Thyroid gland (tissue), 4 donors: ENCODE measurements around the gene CA5A. TPM values are rescaled to one million over a fixed set of nuclear protein-coding genes. Genes with fewer than 3 reads are reported as not detected.
"Not testable (repeated sequence)": the region's sequence is repeated elsewhere in the genome, so short reads cannot be mapped to it uniquely, and the experiment has no call there.

ENCODE experiments used
- DNase-seq, 2 donors: peaks; one replicate each; pipeline ENCODE4 v3.0.0-alpha.2; 2019
- H3K27ac ChIP-seq, 3 donors: fragments of 200-600 bp; sonication (generic); 1 replicate in 2 of 3; 2 replicates in 1 of 3; pipeline ENCODE4 v1.5.1; 2016 to 2019; ENCODE audit warnings: mild to moderate bottlenecking in 1 of 3, moderate library complexity in 1 of 3
- H3K27me3 ChIP-seq: fragments of 200-600 bp; sonication (generic); one replicate; pipeline ENCODE4 v1.5.1; 2019
- H3K36me3 ChIP-seq, 2 donors: fragments of 200-600 bp; sonication (generic); one replicate each; pipeline ENCODE4 v1.5.1; 2016 to 2019
- H3K4me1 ChIP-seq, 2 donors: fragments of 200-600 bp; sonication (generic); one replicate each; pipeline ENCODE4 v1.5.1; 2017 to 2019
- H3K4me3 ChIP-seq, 3 donors: fragments of 200-600 bp; sonication (generic); replicated peaks in 1 of 3; 1 replicate in 2 of 3; 2 replicates in 1 of 3; pipeline ENCODE4 v1.5.1; 2016; ENCODE audit warnings: mild to moderate bottlenecking in 1 of 3
- H3K9me3 ChIP-seq: fragments of 200-600 bp; sonication (generic); one replicate; pipeline ENCODE4 v1.5.1; 2017
- POLR2A ChIP-seq, 2 donors: fragments of 450-650 bp; IDR thresholded peaks; one replicate each; pipeline ENCODE4 v1.6.1; 2017; ENCODE audit warnings: antibody characterized with exemption in 2 of 2, mild to moderate bottlenecking in 2 of 2, moderate library complexity in 1 of 2
- WGBS, 2 donors: methylation state at CpG; one replicate each; pipeline ENCODE4 v1.1.5; 2017; 5-methylcytosine and 5-hydroxymethylcytosine counted together
- intact Hi-C: fragments of 100-400 bp; cut with DNase I; formaldehyde crosslinking; loops from one replicate; pipeline ENCODE4 v1.15.1; 2023
- total RNA-seq, 4 donors: library from RNA; depleted of rRNA; stranded (reverse); fragments of >200 nt; gene quantifications; one replicate each; pipeline ENCODE4 v1.2.3, GENCODE V29; 2016
- TF ChIP-seq, protein P1 (sequence below), 6 experiments: fragments of 200-600 bp in 3 of 6; fragments of 450-650 bp in 3 of 6; sonication (generic) in 3 of 6; IDR thresholded peaks; one replicate each; pipeline ENCODE4 v1.5.1; 2016 to 2019; ENCODE audit warnings: antibody characterized with exemption in 6 of 6, mild to moderate bottlenecking in 2 of 6, inconsistent platforms in 1 of 6, moderate library complexity in 1 of 6

CA5A gene
- total RNA-seq, 4 donors from 2014 or later = not detected

DNA sequence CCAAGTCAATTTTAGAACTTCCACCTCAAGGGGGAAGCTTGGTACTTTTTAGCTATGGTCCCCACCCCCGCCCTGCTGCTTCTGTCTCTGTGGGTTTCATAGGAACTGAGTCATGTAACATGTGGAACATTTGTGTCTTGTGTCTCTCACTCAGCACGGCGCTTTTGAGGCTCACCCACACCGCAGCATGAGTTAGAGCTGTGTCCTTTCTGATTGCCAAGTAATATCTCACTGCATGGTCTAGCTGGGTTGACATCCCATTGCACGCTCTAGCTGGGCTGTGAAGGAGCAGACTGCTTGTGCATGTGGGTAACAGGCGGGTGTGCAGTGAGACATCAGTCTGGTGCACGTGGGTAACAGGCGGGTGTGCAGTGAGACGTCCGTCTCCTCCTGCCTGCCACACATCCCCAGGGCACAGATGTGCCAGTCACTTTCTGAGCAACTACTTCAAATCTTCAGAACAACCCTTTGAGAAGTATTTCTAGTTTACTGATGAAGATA, 40.6 kb downstream of the CA5A start:
- Histone ChIP-seq H3K27me3 (no peaks in the 10 kb centered on the region), H3K4me1 (peaks cover 0 to 5% of the 10 kb centered on the region in 2 donors), H3K36me3 (no peaks in the 10 kb centered on the region), H3K27ac (no peak overlapping the region), H3K9me3 (no peaks in the 10 kb centered on the region), H3K4me3 (no peak overlapping the region)
- 71 to 83% methylated on average over 10 of the region's 10 CpGs for WGBS, 2 donors
- TF ChIP-seq POLR2A (IDR thresholded peaks at IDR 0.05) = no peak
- TF ChIP-seq, protein P1, sequence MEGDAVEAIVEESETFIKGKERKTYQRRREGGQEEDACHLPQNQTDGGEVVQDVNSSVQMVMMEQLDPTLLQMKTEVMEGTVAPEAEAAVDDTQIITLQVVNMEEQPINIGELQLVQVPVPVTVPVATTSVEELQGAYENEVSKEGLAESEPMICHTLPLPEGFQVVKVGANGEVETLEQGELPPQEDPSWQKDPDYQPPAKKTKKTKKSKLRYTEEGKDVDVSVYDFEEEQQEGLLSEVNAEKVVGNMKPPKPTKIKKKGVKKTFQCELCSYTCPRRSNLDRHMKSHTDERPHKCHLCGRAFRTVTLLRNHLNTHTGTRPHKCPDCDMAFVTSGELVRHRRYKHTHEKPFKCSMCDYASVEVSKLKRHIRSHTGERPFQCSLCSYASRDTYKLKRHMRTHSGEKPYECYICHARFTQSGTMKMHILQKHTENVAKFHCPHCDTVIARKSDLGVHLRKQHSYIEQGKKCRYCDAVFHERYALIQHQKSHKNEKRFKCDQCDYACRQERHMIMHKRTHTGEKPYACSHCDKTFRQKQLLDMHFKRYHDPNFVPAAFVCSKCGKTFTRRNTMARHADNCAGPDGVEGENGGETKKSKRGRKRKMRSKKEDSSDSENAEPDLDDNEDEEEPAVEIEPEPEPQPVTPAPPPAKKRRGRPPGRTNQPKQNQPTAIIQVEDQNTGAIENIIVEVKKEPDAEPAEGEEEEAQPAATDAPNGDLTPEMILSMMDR (IDR thresholded peaks at IDR 0.05) = no peak
- no peak for DNase-seq
- intact Hi-C loops = no loop called here

DNA sequence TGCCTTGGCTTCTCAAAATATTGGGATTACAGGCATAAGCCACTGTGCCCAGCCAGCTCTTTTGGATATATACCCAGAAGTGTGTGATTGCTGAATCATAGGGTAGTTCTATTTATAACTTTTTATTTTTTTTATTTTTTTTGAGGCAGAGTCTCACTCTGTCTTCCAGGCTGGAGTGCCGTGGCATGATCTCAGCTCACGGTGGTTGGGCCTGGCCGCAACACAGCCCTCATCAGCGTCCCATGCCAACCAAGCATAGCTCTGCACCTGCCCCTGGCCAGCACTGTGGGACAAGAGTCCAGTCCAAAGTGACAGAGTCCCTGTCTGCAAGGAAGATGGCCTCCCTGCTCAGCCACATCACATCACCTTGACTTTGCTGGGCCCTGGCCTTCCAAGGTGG, 42.3 kb downstream of the CA5A start:
- H3K4me1 ChIP-seq, intact Hi-C loops, H3K27me3 ChIP-seq, H3K4me3 ChIP-seq, H3K36me3 ChIP-seq, H3K9me3 ChIP-seq: not testable (repeated sequence)
- 46 to 61% methylated on average over 4 of the region's 4 CpGs for WGBS, 2 donors
- peak overlapping the region in 2 of 3 donors; percentile 12 to 41 for H3K27ac ChIP-seq
- peak; percentile 46 to 74 for DNase-seq

DNA sequence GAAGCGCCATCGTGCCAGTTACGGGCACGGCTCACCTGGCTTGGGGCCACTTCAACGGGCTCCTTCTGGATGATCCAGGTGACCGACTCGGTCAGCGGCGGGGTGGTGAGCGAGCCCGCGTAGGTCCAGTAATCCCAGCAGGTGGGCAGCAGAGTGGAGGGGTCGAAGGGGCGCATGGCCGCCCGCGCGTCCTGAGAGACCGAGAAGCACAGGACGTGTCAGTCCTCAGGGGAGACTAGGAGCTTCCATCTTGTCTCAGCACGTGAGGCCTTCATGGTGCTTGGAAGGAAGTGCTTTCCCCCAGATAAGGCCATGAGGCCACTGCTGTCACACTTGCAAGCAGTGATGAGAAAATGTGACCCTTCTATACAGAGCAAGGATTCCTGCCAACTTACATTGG, 44.6 kb downstream of the CA5A start:
- no peak overlapping the region for H3K4me3 ChIP-seq
- H3K27ac ChIP-seq = no peak overlapping the region
- H3K4me1 ChIP-seq = peaks cover 0 to 5% of the 10 kb centered on the region in 2 donors
- TF ChIP-seq, protein P1 (IDR thresholded peaks at IDR 0.05) = no peak
- no peak for TF ChIP-seq POLR2A (IDR thresholded peaks at IDR 0.05)
- no peaks in the 10 kb centered on the region for H3K27me3 ChIP-seq
- 88 to 94% methylated on average over 21 of the region's 21 CpGs for WGBS, 2 donors
- intact Hi-C loops = no loop called here
- no peaks in the 10 kb centered on the region for H3K9me3 ChIP-seq
- H3K36me3 ChIP-seq = no peaks in the 10 kb centered on the region
- no peak for DNase-seq

DNA sequence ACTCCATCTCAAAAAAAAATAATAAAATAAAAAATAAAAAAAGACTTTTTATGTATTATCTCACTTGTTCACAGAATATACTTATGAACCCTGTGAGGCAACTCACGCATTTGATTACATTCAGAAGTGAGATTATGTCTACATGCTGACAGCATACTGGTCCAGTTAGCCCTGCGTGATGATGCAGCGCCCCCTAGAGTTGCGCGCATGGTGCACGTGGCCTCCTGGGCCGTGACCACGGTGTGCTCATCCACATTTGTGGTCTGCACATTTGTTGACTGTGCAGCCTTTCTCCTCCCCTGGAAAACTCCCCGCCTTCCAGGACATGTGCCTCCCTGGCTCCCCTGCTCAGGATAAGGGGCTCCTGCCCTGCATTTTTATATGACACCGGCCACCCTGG, 46.6 kb downstream of the CA5A start:
- H3K27ac ChIP-seq, H3K27me3 ChIP-seq, DNase-seq, H3K36me3 ChIP-seq, H3K4me3 ChIP-seq, H3K9me3 ChIP-seq, intact Hi-C loops: not testable (repeated sequence)
- 94 to 96% methylated on average over 10 of the region's 10 CpGs for WGBS, 2 donors
- H3K4me1 ChIP-seq = peaks cover 0 to 14% of the 10 kb centered on the region in 2 donors

DNA sequence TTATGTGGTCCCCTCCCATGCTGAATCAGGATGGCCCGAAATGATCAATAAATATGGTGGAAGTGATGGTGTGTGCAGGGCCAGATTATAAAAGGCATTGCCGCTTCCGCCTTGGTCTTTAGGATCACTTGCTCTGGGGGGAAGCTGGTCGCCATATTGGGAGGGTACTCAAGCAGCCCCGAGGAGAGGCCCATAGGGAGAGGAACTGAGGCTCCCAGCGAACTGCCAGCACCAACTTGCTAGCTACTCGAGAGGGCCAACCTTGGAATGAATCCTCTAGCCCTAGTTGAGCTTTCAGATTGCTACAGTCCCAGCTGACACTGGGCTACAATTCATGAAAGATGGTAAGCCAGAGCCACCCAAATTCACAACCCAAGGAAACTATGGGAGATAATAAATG, 48.0 kb downstream of the CA5A start:
- H3K9me3 ChIP-seq, H3K27me3 ChIP-seq, H3K36me3 ChIP-seq, H3K27ac ChIP-seq, H3K4me1 ChIP-seq, H3K4me3 ChIP-seq, intact Hi-C loops, DNase-seq: not testable (repeated sequence)
- 96 to 98% methylated on average over 7 of the region's 7 CpGs for WGBS, 2 donors

DNA sequence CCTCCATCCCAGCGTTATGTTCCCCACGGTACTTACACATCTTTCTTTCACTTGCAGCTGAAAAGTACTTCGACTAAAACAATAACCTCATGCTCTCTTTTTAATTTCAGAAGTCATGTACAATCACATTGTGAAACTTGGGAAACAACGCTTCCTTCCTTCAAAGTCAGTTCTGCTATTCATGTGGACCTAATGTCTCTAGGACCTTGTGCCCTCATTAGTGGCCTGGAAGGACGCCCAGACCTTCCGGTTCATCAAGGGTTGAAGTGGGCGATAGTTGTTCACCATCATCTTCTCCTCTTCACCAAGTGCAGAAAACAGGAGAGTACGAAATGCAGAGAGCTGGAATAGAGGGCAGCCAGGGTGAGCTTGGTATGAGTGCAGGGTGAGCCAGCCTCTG, 48.4 kb downstream of the CA5A start:
- H3K27ac ChIP-seq, H3K4me3 ChIP-seq, H3K36me3 ChIP-seq, intact Hi-C loops, H3K27me3 ChIP-seq, H3K9me3 ChIP-seq, H3K4me1 ChIP-seq: not testable (repeated sequence)
- DNase-seq = peak; percentile 46 to 48
- 55 to 68% methylated on average over 8 of the region's 8 CpGs for WGBS, 2 donors

DNA sequence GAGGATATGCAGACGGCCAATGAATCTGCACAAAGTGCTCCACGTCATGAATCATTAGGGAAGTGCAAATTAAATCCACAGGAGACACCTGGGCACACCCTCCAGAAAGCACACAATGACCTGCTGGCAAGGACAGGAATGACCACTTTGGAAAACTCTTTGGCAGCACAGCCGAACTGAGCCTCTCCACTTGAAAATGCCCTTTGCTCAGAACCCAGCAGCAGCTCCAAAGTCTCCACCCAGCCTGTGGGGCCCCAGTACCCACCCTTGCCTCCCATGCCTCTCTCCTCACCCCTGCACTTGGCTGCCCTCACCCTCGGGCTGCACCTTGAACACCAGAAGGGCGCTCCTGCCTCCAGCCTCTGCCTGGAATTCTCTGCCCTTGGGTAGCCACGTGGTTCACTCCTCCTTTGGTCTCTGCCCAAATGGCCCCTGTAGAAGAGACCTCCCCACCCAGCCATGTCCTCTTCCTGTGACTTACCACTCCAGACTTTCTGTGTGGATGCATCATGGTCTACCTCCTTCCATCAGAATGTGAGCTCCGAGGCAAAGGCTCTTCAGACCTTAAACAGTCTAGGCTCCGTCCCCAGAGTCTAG, 50.9 kb downstream of the CA5A start:
- TF ChIP-seq, protein P1 (IDR thresholded peaks at IDR 0.05) = peak in 2 of 6 experiments; percentile 10 to 24
- H3K27ac ChIP-seq = peak overlapping the region in 2 of 3 donors; percentile 39 to 49
- 26 to 38% methylated on average over 8 of the region's 8 CpGs for WGBS, 2 donors
- H3K9me3 ChIP-seq, H3K4me3 ChIP-seq, intact Hi-C loops, H3K36me3 ChIP-seq, H3K27me3 ChIP-seq, H3K4me1 ChIP-seq: not testable (repeated sequence)
- DNase-seq = peak; percentile 66 to 74
